GM12878 (cell line): Measurements from ENCODE around the gene LTB4R. TPM values are rescaled to one million over a fixed set of nuclear protein-coding genes. Genes with fewer than 3 reads are reported as not detected.

Experiments used
- ATAC-seq: fragments of 200-7000 bp; cut with Tn5 transposase; 3 replicates; pipeline ENCODE4 v1.9.1; 2020; ENCODE audit warnings: mild to moderate bottlenecking, moderate library complexity
- BruUV-seq: library from RNA; stranded (reverse); fragments of 400-500 nt; replicated peaks from 2 replicates; lab custom pipeline; 2021; lab: Mats Ljungman, UMichigan
- CTCF ChIA-PET: fragments of 300-600 bp; sonication (Branson Sonifier 250); formaldehyde crosslinking; extraction: SDS; loops from one replicate; lab custom pipeline; 2021; ENCODE audit warnings: inconsistent platforms; lab: Yijun Ruan, JAX
- POLR2A ChIA-PET: fragments of 350-600 bp; formaldehyde crosslinking; extraction: SDS; loops from one replicate; lab custom pipeline; 2021; ENCODE audit warnings: inconsistent platforms; lab: Charles Lee
- RAD21 ChIA-PET: fragments of 300-600 bp; sonication (Branson Sonifier 250); formaldehyde crosslinking; loops from one replicate; lab custom pipeline; 2023; ENCODE audit warnings: antibody characterized with exemption; ENCODE audit not compliant: unreplicated experiment; lab: Charles Lee
- SMC1A ChIA-PET: fragments of 300-600 bp; sonication (Branson Sonifier 250); formaldehyde crosslinking; loops from one replicate; lab custom pipeline; 2023; ENCODE audit not compliant: unreplicated experiment, uncharacterized antibody; lab: Charles Lee
- DNase-seq: peaks from one replicate; pipeline ENCODE4 v3.0.0-alpha.2; 2011; ENCODE audit warnings: low read depth, low spot score
- FAIRE-seq: peaks from 3 replicates; lab custom pipeline; 2011; peaks lifted over from hg19 to GRCh38; lab: Jason Lieb, UNC
- H2AFZ ChIP-seq: 2 replicates; pipeline ENCODE4 v1.6.0; 2011; ENCODE audit warnings: low read depth, low read length, control low read depth; ENCODE audit not compliant: control insufficient read depth
- H3K27ac ChIP-seq: 2 replicates; pipeline ENCODE4 v1.5.1; 2011; ENCODE audit warnings: control low read depth; ENCODE audit not compliant: control insufficient read depth, insufficient read depth
- H3K27me3 ChIP-seq, 2 experiments: replicated peaks in 1 of 2; 2 replicates each; pipeline versions ENCODE4 v1.6.0 to v1.6.1; 2011; ENCODE audit warnings: low read length in 1 of 2; ENCODE audit not compliant: control insufficient read depth in 2 of 2, insufficient read depth in 2 of 2
- H3K36me3 ChIP-seq, 2 experiments: 2 replicates each; pipeline ENCODE4 v1.5.1; 2011; ENCODE audit warnings: low read length in 1 of 2; ENCODE audit not compliant: control insufficient read depth in 2 of 2, insufficient read depth in 2 of 2
- H3K4me1 ChIP-seq: 2 replicates; pipeline ENCODE4 v1.6.1; 2011; ENCODE audit warnings: mild to moderate bottlenecking, low read length, moderate library complexity, mixed read lengths; ENCODE audit not compliant: control insufficient read depth, insufficient read depth
- H3K4me2 ChIP-seq: 2 replicates; pipeline ENCODE4 v1.6.0; 2011; ENCODE audit warnings: control low read depth; ENCODE audit not compliant: control insufficient read depth, insufficient read depth
- H3K4me3 ChIP-seq: fragments of 200-600 bp; sonication (generic); 2 replicates; pipeline ENCODE4 v1.5.1; 2016
- H3K79me2 ChIP-seq: 2 replicates; pipeline ENCODE4 v1.6.0; 2011; ENCODE audit warnings: low read length; ENCODE audit not compliant: control insufficient read depth, insufficient read depth
- H3K9ac ChIP-seq: 2 replicates; pipeline ENCODE4 v1.8.0; 2011; ENCODE audit warnings: low read length, control low read depth, mixed read lengths; ENCODE audit not compliant: control insufficient read depth, insufficient read depth
- H3K9me3 ChIP-seq: replicated peaks from 3 replicates; pipeline ENCODE4 v1.5.1; 2011; ENCODE audit warnings: mild to moderate bottlenecking, low read length; ENCODE audit not compliant: control insufficient read depth, insufficient read depth
- H4K20me1 ChIP-seq: 2 replicates; pipeline ENCODE4 v1.6.0; 2011; ENCODE audit not compliant: control insufficient read depth, insufficient read depth
- ATF2 ChIP-seq: IDR thresholded peaks from 2 replicates; pipeline ENCODE4 v1.6.1; 2012; ENCODE audit warnings: low read length, inconsistent platforms
- FOXK2 ChIP-seq: fragments of 450-650 bp; IDR thresholded peaks from 2 replicates; pipeline ENCODE4 v1.6.1; 2017; ENCODE audit warnings: mild to moderate bottlenecking, moderate library complexity
- HSF1 ChIP-seq: fragments of 150-350 bp; IDR thresholded peaks from 2 replicates; pipeline ENCODE4 v1.6.1; 2014; ENCODE audit warnings: mild to moderate bottlenecking, low read depth, low read length
- KLF5 ChIP-seq: fragments of 450-650 bp; IDR thresholded peaks from 2 replicates; pipeline ENCODE4 v1.6.1; 2014; ENCODE audit warnings: mild to moderate bottlenecking; ENCODE audit not compliant: partially characterized antibody
- MYC ChIP-seq: IDR thresholded peaks from 2 replicates; pipeline ENCODE4 v1.6.1; 2011; ENCODE audit warnings: mild to moderate bottlenecking, low read length, moderate library complexity, inconsistent platforms; ENCODE audit not compliant: insufficient read depth, insufficient replicate concordance, insufficient read length, severe bottlenecking
- NR2C1 ChIP-seq: fragments of 450-650 bp; IDR thresholded peaks from 2 replicates; pipeline ENCODE4 v1.6.1; 2017; ENCODE audit warnings: antibody characterized with exemption, mild to moderate bottlenecking, moderate library complexity
- RAD21 ChIP-seq: IDR thresholded peaks from 2 replicates; pipeline ENCODE4 v1.6.1; 2011; ENCODE audit warnings: mild to moderate bottlenecking, low read depth, low read length, moderate library complexity; ENCODE audit not compliant: insufficient read depth
- RB1 ChIP-seq: fragments of 450-650 bp; formaldehyde crosslinking; IDR thresholded peaks from 2 replicates; pipeline ENCODE4 v1.6.1; 2017; ENCODE audit warnings: mild to moderate bottlenecking, borderline replicate concordance
- RBBP5 ChIP-seq: fragments of 200-600 bp; sonication (generic); conservative IDR thresholded peaks from 2 replicates; pipeline ENCODE4 v1.6.1; 2016
- SMAD5 ChIP-seq: IDR thresholded peaks from 2 replicates; pipeline ENCODE4 v1.6.1; 2016; ENCODE audit warnings: antibody characterized with exemption, low read depth
- SUPT20H ChIP-seq: IDR thresholded peaks from 2 replicates; pipeline ENCODE4 v1.6.1; 2011; ENCODE audit warnings: low read depth, mild to moderate bottlenecking, low read length, moderate library complexity, borderline replicate concordance; ENCODE audit not compliant: control insufficient read depth
- TARDBP ChIP-seq: IDR thresholded peaks from 2 replicates; pipeline ENCODE4 v1.6.1; 2016; ENCODE audit warnings: borderline replicate concordance
- ZBED1 ChIP-seq: IDR thresholded peaks from 2 replicates; pipeline ENCODE4 v1.6.1; 2016; ENCODE audit warnings: borderline replicate concordance
- WGBS: methylation state at CpG from one replicate; pipeline ENCODE4 v1.1.6; 2016; ENCODE audit warnings: low lambda C conversion rate; ENCODE audit not compliant: insufficient replicate concordance, insufficient coverage; ENCODE audit errors: missing lambda C conversion rate; 5-methylcytosine and 5-hydroxymethylcytosine counted together
- in situ Hi-C: fragments of 300-500 bp; cut with MboI; formaldehyde crosslinking; loops from 9 replicates; pipeline ENCODE4 v1.14.3; 2018; ENCODE audit warnings: mixed read lengths
- intact Hi-C: fragments of 100-400 bp; cut with micrococcal nuclease; formaldehyde crosslinking; loops from one replicate; pipeline ENCODE4 v1.14.2; 2022; ENCODE audit not compliant: unreplicated experiment
- polyA plus RNA-seq, 11 experiments: library from polyadenylated mRNA; depleted of rRNA in 4 of 11; unstranded in 6 of 11; stranded (reverse) in 5 of 11; fragments of >200 nt; fragmentation: Nextera tagmentation in 4 of 11; fragmentation: Illumina TruSeq in 1 of 11; extraction: Ambion mirVana in 4 of 11; extraction: Trizol in 1 of 11; gene quantifications; 1 replicate in 1 of 11; 2 replicates in 10 of 11; pipeline versions ENCODE4 v1.2.1 to v1.2.3, GENCODE V29; 2011 to 2016; ENCODE audit warnings: inconsistent platforms in 2 of 11, missing spikeins in 2 of 11, low read depth in 1 of 11
- total RNA-seq, 4 experiments: library from RNA; depleted of rRNA in 3 of 4; stranded (reverse); fragments of >200 nt in 3 of 4; fragmentation: Illumina TruSeq in 1 of 4; extraction: Trizol in 1 of 4; gene quantifications; 2 replicates each; pipeline versions ENCODE4 v1.2.1 to v1.2.3, GENCODE V29; 2013 to 2021
- TF ChIP-seq, protein P1 (sequence below): fragments of 450-650 bp; IDR thresholded peaks from 2 replicates; pipeline ENCODE4 v1.6.1; 2017; ENCODE audit warnings: antibody characterized with exemption, mild to moderate bottlenecking, moderate library complexity
- TF ChIP-seq, protein P2 (sequence below): IDR thresholded peaks from 2 replicates; pipeline ENCODE4 v1.6.1; 2011; ENCODE audit warnings: mild to moderate bottlenecking, low read depth, low read length, moderate library complexity; ENCODE audit not compliant: insufficient replicate concordance

LTB4R gene
- total and polyA plus RNA-seq, 10 of the 15 experiments (the other 5 are each of a cell fraction or from before 2014, with no cell fraction given), result 1.2 to 14.0 (median 4.0) TPM

- no peak for DNase-seq
- in situ Hi-C loops, result no loop called here
- no peak for FAIRE-seq
- no peak overlapping the region for H3K9ac ChIP-seq
- H4K20me1 ChIP-seq, result no peaks in the 10 kb centered on the region
- BruUV-seq, result TSS peak; percentile 59
- 63% methylated on average over 7 of the region's 7 CpGs for WGBS
- RAD21 ChIA-PET, result interaction anchor here (1.7 to 5.7 kb wide), 2 partner anchors 94 kb away, joined by 7 to 45 read pairs; partner anchors contain the start of genes CBLN3 and KHNYN
- no peak overlapping the region for H3K4me2 ChIP-seq
- H3K36me3 ChIP-seq, result no peaks in the 10 kb centered on the region; a peak in 1 of 4 replicates
- POLR2A ChIA-PET, result interaction anchor here (1.9 kb wide), 1 partner anchor 25 kb away, joined by 5 read pairs; no protein-coding TSS in a partner anchor
- H3K27me3 ChIP-seq, result peaks cover 2 to 12% of the 10 kb centered on the region in 2 experiments; a peak in 3 of 4 replicates
- H3K4me3 ChIP-seq, result no peak overlapping the region
- no peak overlapping the region for H3K27ac ChIP-seq
- intact Hi-C loops, result no loop called here
- H3K4me1 ChIP-seq, result peaks cover 23% of the 10 kb centered on the region
- ATAC-seq, result no peak
- TF ChIP-seq FOXK2 (no peak), RB1 (no peak), TARDBP (no peak), MYC (no peak), HSF1 (no peak), SMAD5 (no peak), NR2C1 (no peak), RAD21 (no peak), ZBED1 (no peak), RBBP5 (no peak), SUPT20H (no peak), KLF5 (no peak), ATF2 (no peak)
- TF ChIP-seq, protein P1, sequence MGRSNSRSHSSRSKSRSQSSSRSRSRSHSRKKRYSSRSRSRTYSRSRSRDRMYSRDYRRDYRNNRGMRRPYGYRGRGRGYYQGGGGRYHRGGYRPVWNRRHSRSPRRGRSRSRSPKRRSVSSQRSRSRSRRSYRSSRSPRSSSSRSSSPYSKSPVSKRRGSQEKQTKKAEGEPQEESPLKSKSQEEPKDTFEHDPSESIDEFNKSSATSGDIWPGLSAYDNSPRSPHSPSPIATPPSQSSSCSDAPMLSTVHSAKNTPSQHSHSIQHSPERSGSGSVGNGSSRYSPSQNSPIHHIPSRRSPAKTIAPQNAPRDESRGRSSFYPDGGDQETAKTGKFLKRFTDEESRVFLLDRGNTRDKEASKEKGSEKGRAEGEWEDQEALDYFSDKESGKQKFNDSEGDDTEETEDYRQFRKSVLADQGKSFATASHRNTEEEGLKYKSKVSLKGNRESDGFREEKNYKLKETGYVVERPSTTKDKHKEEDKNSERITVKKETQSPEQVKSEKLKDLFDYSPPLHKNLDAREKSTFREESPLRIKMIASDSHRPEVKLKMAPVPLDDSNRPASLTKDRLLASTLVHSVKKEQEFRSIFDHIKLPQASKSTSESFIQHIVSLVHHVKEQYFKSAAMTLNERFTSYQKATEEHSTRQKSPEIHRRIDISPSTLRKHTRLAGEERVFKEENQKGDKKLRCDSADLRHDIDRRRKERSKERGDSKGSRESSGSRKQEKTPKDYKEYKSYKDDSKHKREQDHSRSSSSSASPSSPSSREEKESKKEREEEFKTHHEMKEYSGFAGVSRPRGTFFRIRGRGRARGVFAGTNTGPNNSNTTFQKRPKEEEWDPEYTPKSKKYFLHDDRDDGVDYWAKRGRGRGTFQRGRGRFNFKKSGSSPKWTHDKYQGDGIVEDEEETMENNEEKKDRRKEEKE, result no peak
- TF ChIP-seq, protein P2, sequence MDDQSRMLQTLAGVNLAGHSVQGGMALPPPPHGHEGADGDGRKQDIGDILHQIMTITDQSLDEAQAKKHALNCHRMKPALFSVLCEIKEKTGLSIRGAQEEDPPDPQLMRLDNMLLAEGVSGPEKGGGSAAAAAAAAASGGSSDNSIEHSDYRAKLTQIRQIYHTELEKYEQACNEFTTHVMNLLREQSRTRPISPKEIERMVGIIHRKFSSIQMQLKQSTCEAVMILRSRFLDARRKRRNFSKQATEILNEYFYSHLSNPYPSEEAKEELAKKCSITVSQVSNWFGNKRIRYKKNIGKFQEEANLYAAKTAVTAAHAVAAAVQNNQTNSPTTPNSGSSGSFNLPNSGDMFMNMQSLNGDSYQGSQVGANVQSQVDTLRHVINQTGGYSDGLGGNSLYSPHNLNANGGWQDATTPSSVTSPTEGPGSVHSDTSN, result no peak
- H2AFZ ChIP-seq, result no peak overlapping the region
- CTCF ChIA-PET, result interaction anchor here (0.7 to 16.6 kb wide), 7 partner anchors 9 to 102 kb away, joined by 3 to 452 read pairs (median 8); partner anchors contain the start of genes CBLN3, KHNYN and SDR39U1
- SMC1A ChIA-PET, result interaction anchor here (0.7 to 7.7 kb wide), 5 partner anchors 10 to 96 kb away, joined by 3 to 73 read pairs (median 4); partner anchors contain the start of gene KHNYN
- no peaks in the 10 kb centered on the region for H3K79me2 ChIP-seq
- no peaks in the 10 kb centered on the region for H3K9me3 ChIP-seq
Measured at GRCh38 chr14:24337144-24337823, 26.0 kb downstream of the LTB4R start.
